NOMO-1 treated with dmso at 0.1 percent for 144 hours (cell line): Measurements from ENCODE around the gene FOXRED2.
"Not testable (repeated sequence)": the region's sequence is repeated elsewhere in the genome, so short reads cannot be mapped to it uniquely, and the experiment has no call there.

Experiments used
- DNase-seq: peaks from one replicate; lab custom pipeline; 2025; ENCODE audit not compliant: unreplicated experiment; lab: John Stamatoyannopoulos, UW

The FOXRED2 gene

GRCh38 chr22:36470162-36470993 is 36.5 kb downstream of the FOXRED2 start:
- DNase-seq, result peak; percentile 85

- DNase-seq, result no peak
Observed at GRCh38 chr22:36469094-36469710, 37.6 kb downstream of the FOXRED2 start.

- DNase-seq, result peak; percentile 93
Observed at GRCh38 chr22:36467946-36468345, 38.9 kb downstream of the FOXRED2 start.

GRCh38 chr22:36467042-36467810 is 39.6 kb downstream of the FOXRED2 start:
- no peak for DNase-seq

GRCh38 chr22:36466258-36466657 is 40.6 kb downstream of the FOXRED2 start:
- no peak for DNase-seq

- DNase-seq, result no peak
Observed at GRCh38 chr22:36465232-36466021, 41.4 kb downstream of the FOXRED2 start.

- DNase-seq, result no peak
Observed at GRCh38 chr22:36464715-36465231, 42.1 kb downstream of the FOXRED2 start.

GRCh38 chr22:36463783-36464184 is 43.1 kb downstream of the FOXRED2 start:
- DNase-seq, result no peak

- DNase-seq, result no peak
Observed at GRCh38 chr22:36461665-36462649, 44.9 kb downstream of the FOXRED2 start.

- DNase-seq, result no peak
Observed at GRCh38 chr22:36460202-36460601, 46.6 kb downstream of the FOXRED2 start.

GRCh38 chr22:36457688-36458450 is 49.0 kb downstream of the FOXRED2 start:
- no peak for DNase-seq

- DNase-seq, result no peak
Observed at GRCh38 chr22:36456464-36456845, 50.4 kb downstream of the FOXRED2 start.

GRCh38 chr22:36455571-36456463 is 51.0 kb downstream of the FOXRED2 start:
- DNase-seq, result no peak

- peak; percentile 95 for DNase-seq
Observed at GRCh38 chr22:36454916-36455570, 51.8 kb downstream of the FOXRED2 start.

GRCh38 chr22:36453855-36454378 is 52.9 kb downstream of the FOXRED2 start:
- DNase-seq, result no peak

GRCh38 chr22:36452978-36453607 is 53.7 kb downstream of the FOXRED2 start:
- not testable (repeated sequence) for DNase-seq
